ENCODE measurements around the gene NECAB3. TPM values are rescaled to one million over a fixed set of nuclear protein-coding genes. Genes with fewer than 3 reads are reported as not detected.

NECAB3 gene
- total and polyA plus RNA-seq, 4 donors, result 10.6 to 53.1 (median 23.3) TPM

- Histone ChIP-seq H3K9me3 (ENCODE audit: control insufficient read depth, low read length) (no peaks in the 10 kb centered on the region), H3K4me1 (ENCODE audit: control insufficient read depth in 1 of 2, insufficient read depth in 2 of 2, low read length in 2 of 2) (no peaks in the 10 kb centered on the region), H3K27ac (ENCODE audit: low read depth in 1 of 2, low read length in 2 of 2) (no peak overlapping the region), H3K27me3 (ENCODE audit: control insufficient read depth in 1 of 2, insufficient read depth in 2 of 2, low read length in 1 of 2) (no peaks in the 10 kb centered on the region), H3K4me3 (ENCODE audit: low read length in 2 of 2) (no peak overlapping the region), H3K36me3 (ENCODE audit: control insufficient read depth in 1 of 2, insufficient read depth in 2 of 2, low read length in 1 of 2) (no peaks in the 10 kb centered on the region)
- intact Hi-C loops (cut with DNase I), result no loop called here
- WGBS, 2 donors, result 90 to 93% methylated on average over 12 of the region's 12 CpGs
- ATAC-seq (ENCODE audit: low FRiP score) (no peak), DNase-seq (peak; percentile 27 to 66)
Observed at GRCh38 chr20:33657704-33658095, 16.5 kb downstream of the NECAB3 start.

- no peaks in the 10 kb centered on the region for H3K27me3 ChIP-seq (ENCODE audit: control insufficient read depth in 1 of 2, insufficient read depth in 2 of 2, low read length in 1 of 2)
Observed at GRCh38 chr20:33656783-33657703, 17.2 kb downstream of the NECAB3 start.

GRCh38 chr20:33656010-33656782, 18.0 kb downstream of the NECAB3 start:
- Histone ChIP-seq H3K36me3 (ENCODE audit: control insufficient read depth in 1 of 2, insufficient read depth in 2 of 2, low read length in 1 of 2) (no peaks in the 10 kb centered on the region), H3K4me1 (ENCODE audit: control insufficient read depth in 1 of 2, insufficient read depth in 2 of 2, low read length in 2 of 2) (no peaks in the 10 kb centered on the region), H3K4me3 (ENCODE audit: low read length in 2 of 2) (no peak overlapping the region), H3K9me3 (ENCODE audit: control insufficient read depth, low read length) (no peaks in the 10 kb centered on the region), H3K27ac (ENCODE audit: low read depth in 1 of 2, low read length in 2 of 2) (no peak overlapping the region), H3K27me3 (ENCODE audit: control insufficient read depth in 1 of 2, insufficient read depth in 2 of 2, low read length in 1 of 2) (no peaks in the 10 kb centered on the region)
- ATAC-seq (ENCODE audit: low FRiP score) (no peak), DNase-seq (peak in 1 of 2 donors; percentile 57)
- intact Hi-C loops (cut with DNase I), result no loop called here
- WGBS, 2 donors, result 87 to 93% methylated on average over 10 of the region's 10 CpGs

More at GRCh38 chr20:33656783-33657703, 17.2 kb downstream of the NECAB3 start:
- H3K36me3 ChIP-seq (ENCODE audit: control insufficient read depth in 1 of 2, insufficient read depth in 2 of 2, low read length in 1 of 2), result no peaks in the 10 kb centered on the region
- H3K27ac ChIP-seq (ENCODE audit: low read depth in 1 of 2, low read length in 2 of 2), result no peak overlapping the region
- 94 to 95% methylated on average over 17 of the region's 17 CpGs for WGBS, 2 donors
- ATAC-seq (ENCODE audit: low FRiP score) (no peak), DNase-seq (peak; percentile 42 to 64)
- intact Hi-C loops (cut with DNase I), result no loop called here
- no peak overlapping the region for H3K4me3 ChIP-seq (ENCODE audit: low read length in 2 of 2)
- H3K9me3 ChIP-seq (ENCODE audit: control insufficient read depth, low read length), result no peaks in the 10 kb centered on the region
- no peaks in the 10 kb centered on the region for H3K4me1 ChIP-seq (ENCODE audit: control insufficient read depth in 1 of 2, insufficient read depth in 2 of 2, low read length in 2 of 2)

- Histone ChIP-seq H3K4me3 (ENCODE audit: low read length in 2 of 2) (no peak overlapping the region), H3K36me3 (ENCODE audit: control insufficient read depth in 1 of 2, insufficient read depth in 2 of 2, low read length in 1 of 2) (no peaks in the 10 kb centered on the region), H3K9me3 (ENCODE audit: control insufficient read depth, low read length) (no peaks in the 10 kb centered on the region), H3K27ac (ENCODE audit: low read depth in 1 of 2, low read length in 2 of 2) (no peak overlapping the region), H3K4me1 (ENCODE audit: control insufficient read depth in 1 of 2, insufficient read depth in 2 of 2, low read length in 2 of 2) (no peaks in the 10 kb centered on the region), H3K27me3 (ENCODE audit: control insufficient read depth in 1 of 2, insufficient read depth in 2 of 2, low read length in 1 of 2) (no peaks in the 10 kb centered on the region)
- WGBS, 2 donors, result 50 to 56% methylated on average over 4 of the region's 4 CpGs
- intact Hi-C loops (cut with DNase I), result no loop called here
- ATAC-seq (ENCODE audit: low FRiP score) (no peak), DNase-seq (no peak)
Observed at GRCh38 chr20:33655164-33655563, 19.1 kb downstream of the NECAB3 start.

- Histone ChIP-seq H3K4me3 (ENCODE audit: low read length in 2 of 2) (no peak overlapping the region), H3K27ac (ENCODE audit: low read depth in 1 of 2, low read length in 2 of 2) (no peak overlapping the region), H3K27me3 (ENCODE audit: control insufficient read depth in 1 of 2, insufficient read depth in 2 of 2, low read length in 1 of 2) (no peaks in the 10 kb centered on the region), H3K36me3 (ENCODE audit: control insufficient read depth in 1 of 2, insufficient read depth in 2 of 2, low read length in 1 of 2) (no peaks in the 10 kb centered on the region), H3K9me3 (ENCODE audit: control insufficient read depth, low read length) (no peaks in the 10 kb centered on the region), H3K4me1 (ENCODE audit: control insufficient read depth in 1 of 2, insufficient read depth in 2 of 2, low read length in 2 of 2) (no peaks in the 10 kb centered on the region)
- 71 to 72% methylated on average over 14 of the region's 14 CpGs for WGBS, 2 donors
- no peak for ATAC-seq (ENCODE audit: low FRiP score)
- intact Hi-C loops (cut with DNase I), result loop anchor here in 1 of 2 donors (5.0 kb wide), 1 partner anchor 197 kb away; no protein-coding TSS in a partner anchor
- DNase-seq, result peak in 1 of 2 donors; percentile 73
Observed at GRCh38 chr20:33654680-33655161, 19.5 kb downstream of the NECAB3 start.

- Histone ChIP-seq H3K4me3 (ENCODE audit: low read length in 2 of 2) (no peak overlapping the region), H3K27ac (ENCODE audit: low read depth in 1 of 2, low read length in 2 of 2) (no peak overlapping the region), H3K4me1 (ENCODE audit: control insufficient read depth in 1 of 2, insufficient read depth in 2 of 2, low read length in 2 of 2) (no peaks in the 10 kb centered on the region), H3K27me3 (ENCODE audit: control insufficient read depth in 1 of 2, insufficient read depth in 2 of 2, low read length in 1 of 2) (no peaks in the 10 kb centered on the region), H3K9me3 (ENCODE audit: control insufficient read depth, low read length) (no peaks in the 10 kb centered on the region), H3K36me3 (ENCODE audit: control insufficient read depth in 1 of 2, insufficient read depth in 2 of 2, low read length in 1 of 2) (no peaks in the 10 kb centered on the region)
- DNase-seq, result peak in 1 of 2 donors; percentile 75
- WGBS, 2 donors, result 87 to 92% methylated on average over 10 to 11 of the region's 11 CpGs
- intact Hi-C loops (cut with DNase I), result loop anchor here in 1 of 2 donors (5.0 kb wide), 1 partner anchor 197 kb away; no protein-coding TSS in a partner anchor
- no peak for ATAC-seq (ENCODE audit: low FRiP score)
Observed at GRCh38 chr20:33653900-33654596, 20.2 kb downstream of the NECAB3 start.

GRCh38 chr20:33653218-33653899, 20.9 kb downstream of the NECAB3 start:
- intact Hi-C loops (cut with DNase I), result loop anchor here in 1 of 2 donors (5.0 kb wide), 1 partner anchor 196 kb away; no protein-coding TSS in a partner anchor
- no peaks in the 10 kb centered on the region for H3K9me3 ChIP-seq (ENCODE audit: control insufficient read depth, low read length)
- DNase-seq (peak; percentile 63 to 87), ATAC-seq (ENCODE audit: low FRiP score) (peak; percentile 62)
- no peak overlapping the region for H3K4me3 ChIP-seq (ENCODE audit: low read length in 2 of 2)
- H3K27ac ChIP-seq (ENCODE audit: low read depth in 1 of 2, low read length in 2 of 2), result no peak overlapping the region
- no peaks in the 10 kb centered on the region for H3K27me3 ChIP-seq (ENCODE audit: control insufficient read depth in 1 of 2, insufficient read depth in 2 of 2, low read length in 1 of 2)
- WGBS, 2 donors, result 33 to 35% methylated on average over 16 of the region's 16 CpGs
- H3K4me1 ChIP-seq (ENCODE audit: control insufficient read depth in 1 of 2, insufficient read depth in 2 of 2, low read length in 2 of 2), result no peaks in the 10 kb centered on the region
- H3K36me3 ChIP-seq (ENCODE audit: control insufficient read depth in 1 of 2, insufficient read depth in 2 of 2, low read length in 1 of 2), result no peaks in the 10 kb centered on the region
